ENCODE results near the gene FGD4.
"Not testable (repeated sequence)": the region's sequence is repeated elsewhere in the genome, so short reads cannot be mapped to it uniquely, and the experiment has no call there.

GRCh38 chr12:32507096-32507941 is 108.0 kb downstream of the FGD4 start:
- TF ChIP-seq POLR2AphosphoS5, CTCF, EP300, POLR2A (IDR thresholded peaks at IDR 0.05): not testable (repeated sequence)
